ENCODE data around the gene PBX1.

DNA sequence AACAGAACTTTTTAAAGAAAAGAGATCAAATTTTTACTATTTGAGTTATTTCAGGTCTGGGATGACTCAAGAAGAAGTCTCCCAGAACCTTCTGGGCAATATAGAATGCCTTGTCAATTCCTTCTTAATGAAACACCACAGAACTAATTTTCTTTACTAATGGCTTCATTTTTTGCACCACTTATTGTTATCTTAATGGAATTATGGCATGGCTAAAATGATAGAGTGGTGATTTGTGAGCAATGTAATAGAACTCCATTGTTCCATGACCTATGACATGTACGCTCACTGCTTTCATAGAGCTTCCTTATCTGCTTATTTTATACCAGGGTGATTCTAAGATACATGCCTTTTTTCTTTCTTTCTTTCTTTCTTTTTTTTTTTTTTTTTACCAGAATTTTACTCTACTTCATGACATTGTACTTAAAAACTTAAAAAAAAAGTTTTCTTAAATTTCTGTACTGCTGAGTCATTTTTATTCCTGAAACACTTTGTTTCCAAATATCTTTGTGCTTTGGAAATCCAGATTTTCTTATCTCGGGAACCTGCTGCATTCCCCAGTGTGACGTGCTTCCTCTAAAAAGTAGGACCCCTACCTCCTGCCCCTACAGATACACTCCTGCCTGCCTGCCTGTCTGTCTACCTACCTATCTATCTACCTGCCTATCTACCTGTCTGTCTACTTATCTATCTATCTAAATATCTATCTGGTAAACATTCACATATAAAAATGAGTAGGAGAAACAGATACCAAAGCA lies 284.9 kb downstream of the PBX1 start:
- TF ChIP-seq POU2F2 (IDR thresholded peaks at IDR 0.05; ENCODE audit: low read depth, low read length) (no peak), POLR2A (IDR thresholded peaks at IDR 0.05; ENCODE audit: low read depth, low read length) (no peak), PAX5 (IDR thresholded peaks at IDR 0.05; ENCODE audit: insufficient read depth, low read length, severe bottlenecking) (no peak)

Data from GM12891 (cell line).